Upper lobe of left lung (tissue), 4 donors: ENCODE results near the gene SNX4.

Experiments used
- POLR2A ChIP-seq, 4 donors: fragments of 450-650 bp; IDR thresholded peaks; one replicate each; pipeline ENCODE4 v1.5.1; 2016 to 2017; ENCODE audit warnings: antibody characterized with exemption in 4 of 4, mild to moderate bottlenecking in 2 of 4
- POLR2AphosphoS5 ChIP-seq, 2 donors: sonication (generic); formaldehyde crosslinking; IDR thresholded peaks; one replicate each; pipeline ENCODE4 v1.5.1; 2017; ENCODE audit warnings: antibody characterized with exemption in 2 of 2
- TF ChIP-seq, protein P1 (sequence below), 6 experiments: fragments of 450-650 bp in 4 of 6; fragments of 200-600 bp in 2 of 6; sonication (generic) in 2 of 6; IDR thresholded peaks; one replicate each; pipeline ENCODE4 v1.5.1; 2016 to 2019; ENCODE audit warnings: antibody characterized with exemption in 6 of 6

DNA sequence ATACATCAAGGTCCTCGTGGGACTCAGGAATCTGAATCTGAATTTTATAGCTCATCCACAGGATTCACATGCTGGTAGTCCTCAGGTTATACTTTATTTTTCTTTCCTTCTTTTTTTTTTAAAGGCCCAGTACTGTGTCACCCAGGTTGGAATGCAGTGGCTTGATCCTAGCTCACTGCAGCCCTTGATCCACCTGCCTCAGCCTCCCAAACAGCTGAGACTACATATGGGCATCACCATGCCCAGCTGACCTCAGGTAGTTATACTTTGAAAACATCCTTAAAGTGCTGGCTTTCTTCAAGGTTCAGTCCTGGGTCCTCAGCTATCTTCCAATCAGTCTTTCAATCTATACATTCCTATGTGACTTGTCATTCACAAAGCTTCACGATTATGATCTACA, 38.2 kb downstream of the SNX4 start:
- TF ChIP-seq, protein P1, sequence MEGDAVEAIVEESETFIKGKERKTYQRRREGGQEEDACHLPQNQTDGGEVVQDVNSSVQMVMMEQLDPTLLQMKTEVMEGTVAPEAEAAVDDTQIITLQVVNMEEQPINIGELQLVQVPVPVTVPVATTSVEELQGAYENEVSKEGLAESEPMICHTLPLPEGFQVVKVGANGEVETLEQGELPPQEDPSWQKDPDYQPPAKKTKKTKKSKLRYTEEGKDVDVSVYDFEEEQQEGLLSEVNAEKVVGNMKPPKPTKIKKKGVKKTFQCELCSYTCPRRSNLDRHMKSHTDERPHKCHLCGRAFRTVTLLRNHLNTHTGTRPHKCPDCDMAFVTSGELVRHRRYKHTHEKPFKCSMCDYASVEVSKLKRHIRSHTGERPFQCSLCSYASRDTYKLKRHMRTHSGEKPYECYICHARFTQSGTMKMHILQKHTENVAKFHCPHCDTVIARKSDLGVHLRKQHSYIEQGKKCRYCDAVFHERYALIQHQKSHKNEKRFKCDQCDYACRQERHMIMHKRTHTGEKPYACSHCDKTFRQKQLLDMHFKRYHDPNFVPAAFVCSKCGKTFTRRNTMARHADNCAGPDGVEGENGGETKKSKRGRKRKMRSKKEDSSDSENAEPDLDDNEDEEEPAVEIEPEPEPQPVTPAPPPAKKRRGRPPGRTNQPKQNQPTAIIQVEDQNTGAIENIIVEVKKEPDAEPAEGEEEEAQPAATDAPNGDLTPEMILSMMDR (IDR thresholded peaks at IDR 0.05): no peak
- TF ChIP-seq POLR2A (IDR thresholded peaks at IDR 0.05) (no peak), POLR2AphosphoS5 (IDR thresholded peaks at IDR 0.05) (no peak)
